Activated naive CD8-positive, alpha-beta T cell (primary cell): ENCODE measurements around the gene LRRN2.
"Not testable (repeated sequence)": the region's sequence is repeated elsewhere in the genome, so short reads cannot be mapped to it uniquely, and the experiment has no call there.

ENCODE experiments used
- H3K27ac Mint-ChIP-seq: one replicate; pipeline ENCODE4 v1.8.0; 2021; ENCODE audit warnings: mixed read lengths
- H3K27me3 Mint-ChIP-seq: one replicate; pipeline ENCODE4 v1.8.0; 2021; ENCODE audit warnings: mixed read lengths
- H3K36me3 Mint-ChIP-seq: one replicate; pipeline ENCODE4 v1.8.0; 2021; ENCODE audit warnings: mixed read lengths
- H3K4me1 Mint-ChIP-seq: one replicate; pipeline ENCODE4 v1.8.0; 2021; ENCODE audit warnings: low read depth, mixed read lengths
- H3K4me3 Mint-ChIP-seq: one replicate; pipeline ENCODE4 v1.8.0; 2021; ENCODE audit warnings: mild to moderate bottlenecking, mixed read lengths
- H3K9me3 Mint-ChIP-seq: one replicate; pipeline ENCODE4 v1.8.0; 2021; ENCODE audit warnings: low read depth, mixed read lengths

LRRN2 gene

DNA sequence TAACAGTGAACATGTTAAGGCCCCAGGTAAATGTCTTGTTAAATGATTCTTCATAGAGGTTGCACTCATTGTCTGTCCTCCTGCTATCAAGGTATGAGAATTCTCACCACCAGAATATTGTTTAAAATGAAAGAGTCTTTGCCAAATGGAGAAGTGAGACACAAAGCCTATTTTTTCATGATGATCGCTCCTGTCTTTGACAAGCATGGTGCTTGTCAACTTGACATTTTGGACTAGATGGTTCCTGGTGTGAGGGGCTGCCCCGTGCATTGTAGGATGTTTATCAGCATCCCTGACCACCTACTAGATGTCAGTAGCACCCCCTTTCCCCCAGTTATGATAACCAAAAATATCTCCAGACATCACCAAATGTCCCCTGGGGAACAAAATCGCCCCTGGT is 103.8 kb downstream of the LRRN2 start:
- H3K4me3 Mint-ChIP-seq, result no peak overlapping the region
- no peaks in the 10 kb centered on the region for H3K9me3 Mint-ChIP-seq
- peaks cover 22% of the 10 kb centered on the region for H3K4me1 Mint-ChIP-seq
- no peak overlapping the region for H3K27ac Mint-ChIP-seq
- H3K36me3 Mint-ChIP-seq, result peaks cover 5% of the 10 kb centered on the region
- H3K27me3 Mint-ChIP-seq, result no peaks in the 10 kb centered on the region

- Mint-ChIP-seq H3K4me1 (peaks cover 22% of the 10 kb centered on the region), H3K27ac (no peak overlapping the region), H3K4me3 (no peak overlapping the region), H3K9me3 (no peaks in the 10 kb centered on the region), H3K27me3 (no peaks in the 10 kb centered on the region), H3K36me3 (peaks cover 5% of the 10 kb centered on the region)
Observed at GRCh38 chr1:204580862-204581261, 104.7 kb downstream of the LRRN2 start.

DNA sequence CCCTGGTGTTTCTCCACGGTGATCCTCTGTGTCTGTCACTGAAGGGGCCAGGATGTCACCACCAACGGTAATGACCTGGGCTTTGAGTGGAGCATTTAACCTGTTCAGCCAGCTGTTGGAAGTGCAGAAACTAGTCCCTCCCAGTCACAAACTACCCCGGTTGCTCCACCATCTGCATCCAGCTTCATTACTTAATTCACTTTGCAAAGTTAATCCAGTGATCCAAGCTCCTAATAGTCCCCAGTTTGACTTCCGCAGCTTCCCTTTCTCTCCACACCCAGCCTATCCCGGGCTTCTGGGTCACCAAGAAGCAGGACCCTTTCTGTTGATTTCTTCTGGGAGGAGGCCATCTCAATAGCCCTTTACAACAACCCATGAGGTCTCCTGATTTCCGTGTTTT is 105.9 kb downstream of the LRRN2 start:
- H3K4me3 Mint-ChIP-seq, result no peak overlapping the region
- H3K9me3 Mint-ChIP-seq, result no peaks in the 10 kb centered on the region
- peaks cover 22% of the 10 kb centered on the region for H3K4me1 Mint-ChIP-seq
- no peaks in the 10 kb centered on the region for H3K27me3 Mint-ChIP-seq
- H3K27ac Mint-ChIP-seq, result no peak overlapping the region
- peaks cover 5% of the 10 kb centered on the region for H3K36me3 Mint-ChIP-seq

DNA sequence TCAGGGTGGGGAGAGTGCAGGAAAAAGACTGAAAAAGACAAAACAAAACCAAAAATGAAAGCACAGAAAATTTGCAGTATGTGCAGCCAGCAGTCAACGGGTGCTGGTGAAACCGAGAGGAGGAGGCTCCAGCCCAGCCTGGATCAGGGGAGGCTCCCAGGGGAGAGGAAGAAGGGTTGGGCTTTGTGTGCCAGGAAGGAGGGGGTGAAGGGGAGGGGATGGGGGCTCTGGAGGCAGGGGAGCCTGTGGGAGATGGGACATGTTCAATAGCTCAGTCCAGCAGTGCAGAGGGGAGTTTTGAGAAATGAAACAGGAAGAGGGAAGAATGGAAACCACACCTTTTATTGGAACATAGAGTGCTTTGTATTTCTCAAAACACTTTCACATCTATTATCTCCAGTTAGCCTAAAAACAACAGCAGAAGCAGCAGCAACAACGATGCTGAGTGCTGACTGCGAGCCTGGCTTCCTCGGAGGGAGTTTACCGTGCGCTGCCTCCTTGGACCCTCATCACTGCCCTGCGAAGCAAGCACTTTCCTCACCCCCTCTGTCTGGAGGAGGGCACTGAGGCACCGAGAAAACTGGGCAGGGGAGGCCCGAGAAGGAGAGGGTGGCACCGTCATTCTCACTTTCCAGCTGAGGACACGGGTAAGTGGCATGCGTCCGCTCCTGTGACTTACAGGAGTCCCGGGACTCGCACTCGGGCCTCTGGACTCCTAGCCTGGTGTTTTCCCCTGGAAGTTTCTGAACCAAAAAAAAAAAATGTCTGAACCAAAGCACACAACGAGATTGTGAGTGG is 106.5 kb downstream of the LRRN2 start:
- peak overlapping the region; percentile 68 for H3K4me3 Mint-ChIP-seq
- no peaks in the 10 kb centered on the region for H3K9me3 Mint-ChIP-seq
- peak overlapping the region; percentile 84 for H3K27ac Mint-ChIP-seq
- peaks cover 5% of the 10 kb centered on the region for H3K36me3 Mint-ChIP-seq
- H3K4me1 Mint-ChIP-seq, result peaks cover 22% of the 10 kb centered on the region
- H3K27me3 Mint-ChIP-seq, result no peaks in the 10 kb centered on the region

DNA sequence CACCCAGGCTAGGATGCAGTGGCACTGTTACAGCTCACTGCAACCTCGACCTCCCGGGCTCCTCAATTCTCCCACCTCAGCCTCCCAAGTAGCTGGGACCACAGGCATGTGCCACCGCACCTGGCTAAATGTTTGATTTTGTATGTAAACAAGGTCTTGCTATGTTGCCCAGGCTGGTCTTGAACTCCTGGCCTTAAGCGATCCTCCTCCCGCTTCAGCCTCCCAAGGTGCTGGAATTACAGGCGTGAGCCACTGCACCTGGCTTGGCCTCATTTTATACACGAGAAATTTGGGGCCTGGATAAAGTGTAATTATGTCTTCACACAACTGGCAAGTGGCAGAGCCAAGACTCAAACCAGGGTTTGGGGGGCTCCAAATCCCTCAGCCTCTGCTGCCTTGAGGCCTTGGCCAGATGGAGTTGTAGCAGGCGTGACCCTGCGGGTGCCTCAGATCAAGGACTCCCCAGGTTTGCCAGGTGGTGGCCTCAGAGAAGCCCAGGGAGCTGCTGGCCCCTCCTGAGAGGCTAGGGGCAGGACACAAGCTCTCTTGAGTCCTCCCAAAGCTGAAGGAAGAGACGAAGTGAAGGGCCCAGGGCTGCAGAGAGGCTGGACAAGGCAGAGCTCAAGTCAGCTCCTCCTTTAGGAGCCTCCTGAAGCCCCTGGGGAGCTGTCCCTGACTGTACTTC is 107.6 kb downstream of the LRRN2 start:
- no peaks in the 10 kb centered on the region for H3K9me3 Mint-ChIP-seq
- H3K4me1 Mint-ChIP-seq, result peaks cover 22% of the 10 kb centered on the region
- no peak overlapping the region for H3K4me3 Mint-ChIP-seq
- no peak overlapping the region for H3K27ac Mint-ChIP-seq
- H3K27me3 Mint-ChIP-seq, result no peaks in the 10 kb centered on the region
- H3K36me3 Mint-ChIP-seq, result peaks cover 6% of the 10 kb centered on the region

GRCh38 chr1:204576422-204576821 is 109.1 kb downstream of the LRRN2 start:
- peaks cover 22% of the 10 kb centered on the region for H3K4me1 Mint-ChIP-seq
- no peaks in the 10 kb centered on the region for H3K27me3 Mint-ChIP-seq
- no peak overlapping the region for H3K4me3 Mint-ChIP-seq
- no peaks in the 10 kb centered on the region for H3K9me3 Mint-ChIP-seq
- peaks cover 10% of the 10 kb centered on the region for H3K36me3 Mint-ChIP-seq
- peak overlapping the region; percentile 41 for H3K27ac Mint-ChIP-seq

DNA sequence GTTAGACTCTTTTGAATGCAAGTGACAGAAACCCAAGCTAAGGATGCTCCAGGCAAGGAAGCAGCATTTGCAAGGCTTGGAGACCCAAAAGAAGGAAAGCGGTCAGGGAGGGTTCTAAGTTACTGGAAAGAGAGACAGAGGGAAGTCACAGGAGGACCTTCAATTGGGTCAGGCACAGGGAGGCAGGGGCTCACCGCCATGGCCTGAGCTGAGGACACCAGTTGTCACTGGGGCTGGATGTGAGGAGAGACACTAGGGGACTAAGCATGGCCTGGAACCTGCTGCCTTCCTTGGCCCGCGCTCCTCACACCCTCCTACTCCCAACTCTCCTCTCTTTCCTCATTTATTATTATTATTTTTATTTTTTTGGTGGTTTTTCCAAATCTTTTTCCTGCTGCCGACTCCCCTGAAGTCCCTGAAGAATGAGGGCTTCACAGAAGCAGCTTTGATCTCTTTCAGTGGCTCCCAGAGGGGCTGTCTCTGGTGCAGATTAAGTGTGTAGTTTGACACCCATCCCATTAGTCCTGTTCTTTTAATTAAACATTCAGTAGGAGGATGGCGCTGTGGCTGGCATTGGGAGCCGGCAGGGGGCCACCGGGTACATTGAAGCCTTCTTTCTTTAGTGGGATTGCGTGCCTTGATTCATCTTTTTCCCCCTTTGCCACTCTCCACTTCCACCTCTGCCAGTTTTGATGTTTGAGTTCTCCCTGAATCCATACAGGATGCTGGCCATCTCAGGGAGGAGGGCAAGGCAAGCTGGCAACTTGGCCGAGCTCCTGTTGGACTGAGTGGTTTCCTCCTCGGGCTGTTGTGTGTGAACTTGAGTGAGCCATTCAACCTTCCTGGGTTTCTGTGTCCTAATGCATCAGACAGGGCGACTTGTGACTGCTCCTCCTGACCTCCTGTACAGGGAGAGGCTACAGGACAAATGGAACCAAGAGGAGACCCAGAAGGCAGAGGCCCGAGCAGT is 110.0 kb downstream of the LRRN2 start:
- Mint-ChIP-seq H3K27me3 (no peaks in the 10 kb centered on the region), H3K36me3 (peaks cover 13% of the 10 kb centered on the region), H3K4me3 (no peak overlapping the region), H3K4me1 (peaks cover 19% of the 10 kb centered on the region), H3K27ac (no peak overlapping the region), H3K9me3 (no peaks in the 10 kb centered on the region)

DNA sequence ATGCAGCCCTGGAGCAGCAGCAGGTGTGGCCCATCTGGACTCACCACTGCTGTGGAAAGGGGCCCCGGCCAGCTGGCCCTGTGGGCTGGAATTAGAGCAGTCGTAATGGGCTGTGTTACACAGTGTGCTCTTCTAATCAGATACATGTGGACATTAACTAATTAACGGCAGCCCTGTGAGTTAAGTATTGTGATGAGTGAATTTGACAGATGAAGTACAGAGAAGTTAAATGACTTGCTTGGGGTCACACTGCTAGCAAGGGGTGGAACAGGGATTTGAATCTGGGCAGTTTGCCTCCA is 110.7 kb downstream of the LRRN2 start:
- Mint-ChIP-seq H3K4me1 (peaks cover 12% of the 10 kb centered on the region), H3K27ac (no peak overlapping the region), H3K27me3 (no peaks in the 10 kb centered on the region), H3K4me3 (no peak overlapping the region), H3K9me3 (no peaks in the 10 kb centered on the region), H3K36me3 (peaks cover 16% of the 10 kb centered on the region)

GRCh38 chr1:204574016-204574864 is 111.3 kb downstream of the LRRN2 start:
- Mint-ChIP-seq H3K27ac (no peak overlapping the region), H3K4me3 (no peak overlapping the region), H3K36me3 (peaks cover 16% of the 10 kb centered on the region), H3K4me1 (peaks cover 9% of the 10 kb centered on the region), H3K27me3 (no peaks in the 10 kb centered on the region), H3K9me3 (no peaks in the 10 kb centered on the region)

DNA sequence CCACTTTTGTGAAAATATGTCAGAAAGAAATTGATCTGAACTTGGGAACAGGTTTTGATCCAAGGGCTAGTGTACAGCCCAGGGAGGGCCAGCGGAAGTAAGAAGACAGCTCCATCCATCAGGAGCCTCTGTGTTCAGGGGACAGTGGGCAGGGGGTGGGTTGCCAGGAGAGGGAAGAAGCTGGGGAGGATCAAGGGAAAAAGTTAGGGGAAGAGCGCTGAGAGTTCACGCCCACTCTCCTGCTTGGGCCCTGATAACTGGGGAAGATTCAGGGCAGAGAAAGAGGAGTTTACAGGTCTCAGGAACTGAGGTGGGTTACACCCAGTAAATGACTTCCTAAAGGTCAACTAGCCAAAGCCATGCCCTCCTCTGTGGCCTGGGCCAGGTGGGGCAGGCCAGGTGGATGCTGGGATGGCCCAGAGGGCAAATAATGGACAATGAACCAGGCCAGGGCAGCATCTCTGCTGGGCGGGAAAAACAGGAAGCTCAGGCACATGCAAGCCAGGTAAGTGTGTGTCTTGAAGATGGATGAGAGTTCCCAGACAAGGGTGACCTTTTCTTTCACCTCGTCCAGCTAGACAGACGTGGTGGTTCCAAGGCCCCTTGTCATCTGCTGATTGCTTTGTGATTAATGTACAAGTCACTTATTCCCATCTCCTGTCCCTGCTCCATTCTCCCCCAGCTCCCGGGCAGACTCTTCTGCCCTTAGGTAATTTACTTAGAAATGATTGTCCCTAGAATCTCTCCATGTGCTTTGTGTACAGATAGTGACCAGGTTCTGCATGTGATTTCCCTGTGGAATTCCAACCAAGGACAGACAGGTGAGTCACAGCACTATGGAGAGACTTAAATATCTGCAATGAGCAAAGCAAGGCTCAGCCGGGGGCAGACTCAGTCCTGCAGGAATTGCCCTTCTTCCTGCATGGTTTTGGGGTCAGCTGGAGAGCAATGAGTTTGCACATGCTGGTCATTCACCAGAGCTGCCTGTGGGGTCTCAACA is 112.3 kb downstream of the LRRN2 start:
- Mint-ChIP-seq H3K9me3 (no peaks in the 10 kb centered on the region), H3K4me1 (peaks cover 3% of the 10 kb centered on the region), H3K27ac (no peak overlapping the region), H3K36me3 (peaks cover 13% of the 10 kb centered on the region), H3K4me3 (no peak overlapping the region), H3K27me3 (no peaks in the 10 kb centered on the region)

DNA sequence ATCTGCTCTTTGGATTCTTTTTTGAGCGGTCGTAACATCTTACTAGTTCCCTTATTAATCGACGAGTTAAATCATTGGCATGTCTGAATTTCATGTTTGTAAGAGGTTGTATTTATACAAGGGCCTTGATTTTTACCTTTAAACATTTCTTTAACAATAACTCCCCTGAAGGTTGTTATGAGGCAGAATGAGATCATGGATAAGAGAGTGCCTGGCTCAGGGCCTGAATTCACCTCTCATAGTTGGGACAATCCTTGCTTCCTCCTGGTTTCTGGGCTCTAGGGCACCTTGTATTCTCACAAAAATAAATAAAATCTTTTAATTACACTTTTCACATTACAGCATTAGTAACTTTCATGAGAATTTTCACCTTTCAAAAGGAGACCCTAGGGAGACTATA is 113.9 kb downstream of the LRRN2 start:
- H3K27me3 Mint-ChIP-seq, result no peaks in the 10 kb centered on the region
- peaks cover 3% of the 10 kb centered on the region for H3K4me1 Mint-ChIP-seq
- H3K9me3 Mint-ChIP-seq, result no peaks in the 10 kb centered on the region
- no peak overlapping the region for H3K27ac Mint-ChIP-seq
- no peak overlapping the region for H3K4me3 Mint-ChIP-seq
- peaks cover 13% of the 10 kb centered on the region for H3K36me3 Mint-ChIP-seq

DNA sequence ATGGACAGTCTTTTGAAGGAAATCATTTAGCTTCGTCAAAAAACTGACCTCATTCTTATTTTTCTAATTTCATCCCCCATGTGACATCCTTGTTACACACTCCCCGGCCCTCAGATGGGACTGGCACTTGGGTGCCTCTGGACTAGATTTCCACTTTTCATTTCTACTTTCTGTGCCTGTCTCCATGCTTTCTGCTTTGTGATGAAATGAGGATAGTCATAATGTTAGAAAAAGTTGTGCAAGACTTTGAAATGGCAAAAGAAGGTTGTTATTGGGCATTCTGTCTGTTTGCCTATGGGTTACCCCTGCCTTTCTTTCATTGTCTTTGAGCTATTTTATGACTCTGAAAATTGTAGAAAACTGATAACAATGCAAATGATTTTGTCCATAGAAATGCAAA is 114.4 kb downstream of the LRRN2 start:
- H3K36me3 Mint-ChIP-seq, result peaks cover 13% of the 10 kb centered on the region

DNA sequence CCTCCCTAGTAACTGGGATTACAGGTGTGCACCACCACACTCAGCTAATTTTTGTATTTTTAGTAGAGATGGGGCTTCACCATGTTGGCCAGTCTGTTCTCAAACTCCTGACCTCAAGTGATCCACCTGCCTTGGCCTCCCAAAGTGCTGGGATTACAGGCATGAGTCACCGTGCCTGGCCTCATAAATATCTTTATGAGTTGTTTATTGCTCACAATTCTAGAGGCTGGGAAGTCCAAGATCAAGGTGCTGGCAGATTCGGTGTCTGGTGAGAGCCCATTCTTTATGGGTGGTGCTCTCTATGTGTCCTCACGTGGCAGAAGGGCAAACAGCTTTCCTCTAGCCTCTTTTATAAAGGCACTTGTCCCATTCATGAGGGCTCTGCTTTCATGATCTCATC is 115.5 kb downstream of the LRRN2 start:
- H3K36me3 Mint-ChIP-seq, result peaks cover 13% of the 10 kb centered on the region
- not testable (repeated sequence) for H3K27me3 Mint-ChIP-seq, H3K9me3 Mint-ChIP-seq, H3K27ac Mint-ChIP-seq, H3K4me3 Mint-ChIP-seq
- peaks cover 17% of the 10 kb centered on the region for H3K4me1 Mint-ChIP-seq

More for the DNA sequence above, 114.4 kb downstream of the LRRN2 start:
- Mint-ChIP-seq H3K4me3 (no peak overlapping the region), H3K4me1 (peaks cover 6% of the 10 kb centered on the region), H3K27ac (no peak overlapping the region), H3K27me3 (no peaks in the 10 kb centered on the region), H3K9me3 (no peaks in the 10 kb centered on the region)
